AG09309 (cell line): Measurements from ENCODE around the gene CACNA1E.

Source experiments
- DNase-seq: peaks from one replicate; pipeline ENCODE4 v3.0.0-alpha.2; 2010; ENCODE audit warnings: low read depth
- H3K4me3 ChIP-seq: 2 replicates; pipeline ENCODE4 v1.5.1; 2011; ENCODE audit warnings: mild to moderate bottlenecking, low read depth, low read length, moderate library complexity; ENCODE audit not compliant: control insufficient read depth
- TF ChIP-seq, protein P1 (sequence below): IDR thresholded peaks from 2 replicates; pipeline ENCODE4 v1.5.1; 2011; ENCODE audit warnings: mild to moderate bottlenecking, low read depth, low read length, inconsistent platforms; ENCODE audit not compliant: insufficient read depth, control insufficient read depth; ENCODE audit errors: missing control alignments

Gene CACNA1E

DNA sequence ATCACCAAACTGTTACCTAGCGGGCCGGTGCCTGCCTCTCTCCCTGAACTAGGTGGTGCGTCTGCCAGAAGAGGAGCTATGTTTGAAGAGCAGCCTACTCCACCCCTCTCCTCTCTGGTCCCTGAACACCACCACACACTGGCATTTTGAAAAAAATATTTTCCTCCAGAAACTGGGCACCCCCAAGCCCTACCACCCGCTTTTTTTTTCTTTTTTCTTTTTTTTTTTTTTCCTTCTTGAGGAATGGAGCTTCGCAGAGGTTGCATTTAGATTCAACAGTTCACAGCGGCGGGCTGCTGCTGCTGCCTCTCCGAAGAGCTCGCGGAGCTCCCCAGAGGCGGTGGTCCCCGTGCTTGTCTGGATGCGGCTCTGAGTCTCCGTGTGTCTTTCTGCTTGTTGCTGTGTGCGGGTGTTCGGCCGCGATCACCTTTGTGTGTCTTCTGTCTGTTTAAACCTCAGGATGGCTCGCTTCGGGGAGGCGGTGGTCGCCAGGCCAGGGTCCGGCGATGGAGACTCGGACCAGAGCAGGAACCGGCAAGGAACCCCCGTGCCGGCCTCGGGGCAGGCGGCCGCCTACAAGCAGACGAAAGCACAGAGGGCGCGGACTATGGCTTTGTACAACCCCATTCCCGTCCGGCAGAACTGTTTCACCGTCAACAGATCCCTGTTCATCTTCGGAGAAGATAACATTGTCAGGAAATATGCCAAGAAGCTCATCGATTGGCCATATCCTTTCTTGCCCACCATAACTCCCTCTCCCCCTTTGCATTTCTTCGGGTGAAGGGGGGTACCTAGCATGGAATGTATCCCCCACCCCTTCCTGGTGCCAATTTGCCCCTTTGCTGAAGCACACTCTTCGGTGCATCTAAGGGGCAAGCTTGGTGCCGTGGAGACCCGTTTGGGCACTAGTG, at the start of gene CACNA1E:
Gene CACNA1E (plus strand): TSS at position 233 of the 911 bp plus-strand sequence. CDS start 228 bp downstream, at position 461.
- no peak within 1 kb of the TSS for H3K4me3 ChIP-seq
- TF ChIP-seq, protein P1, sequence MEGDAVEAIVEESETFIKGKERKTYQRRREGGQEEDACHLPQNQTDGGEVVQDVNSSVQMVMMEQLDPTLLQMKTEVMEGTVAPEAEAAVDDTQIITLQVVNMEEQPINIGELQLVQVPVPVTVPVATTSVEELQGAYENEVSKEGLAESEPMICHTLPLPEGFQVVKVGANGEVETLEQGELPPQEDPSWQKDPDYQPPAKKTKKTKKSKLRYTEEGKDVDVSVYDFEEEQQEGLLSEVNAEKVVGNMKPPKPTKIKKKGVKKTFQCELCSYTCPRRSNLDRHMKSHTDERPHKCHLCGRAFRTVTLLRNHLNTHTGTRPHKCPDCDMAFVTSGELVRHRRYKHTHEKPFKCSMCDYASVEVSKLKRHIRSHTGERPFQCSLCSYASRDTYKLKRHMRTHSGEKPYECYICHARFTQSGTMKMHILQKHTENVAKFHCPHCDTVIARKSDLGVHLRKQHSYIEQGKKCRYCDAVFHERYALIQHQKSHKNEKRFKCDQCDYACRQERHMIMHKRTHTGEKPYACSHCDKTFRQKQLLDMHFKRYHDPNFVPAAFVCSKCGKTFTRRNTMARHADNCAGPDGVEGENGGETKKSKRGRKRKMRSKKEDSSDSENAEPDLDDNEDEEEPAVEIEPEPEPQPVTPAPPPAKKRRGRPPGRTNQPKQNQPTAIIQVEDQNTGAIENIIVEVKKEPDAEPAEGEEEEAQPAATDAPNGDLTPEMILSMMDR = no peak
- no peak for DNase-seq

DNA sequence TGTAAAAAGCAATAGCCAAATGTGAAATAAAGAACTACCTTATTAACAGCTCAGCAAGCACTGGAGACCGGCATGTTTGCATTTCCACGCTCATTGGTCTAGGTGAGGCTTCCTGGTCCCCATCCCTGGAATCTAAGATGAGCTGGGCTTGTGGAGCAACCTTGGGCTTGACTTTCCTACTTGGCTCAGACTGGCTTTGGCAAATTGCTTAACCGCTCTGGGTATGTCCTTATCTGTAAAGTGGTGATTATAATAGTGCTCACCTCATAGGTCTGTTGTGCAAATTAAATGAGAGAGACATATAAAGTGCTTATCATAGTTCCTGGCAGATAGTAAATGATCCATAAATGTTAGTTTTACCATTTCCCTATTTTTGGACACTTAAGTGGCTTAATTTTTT, 49.4 kb upstream of the CACNA1E start:
- no peak for DNase-seq
- TF ChIP-seq, protein P1 = no peak
- no peak overlapping the region for H3K4me3 ChIP-seq

DNA sequence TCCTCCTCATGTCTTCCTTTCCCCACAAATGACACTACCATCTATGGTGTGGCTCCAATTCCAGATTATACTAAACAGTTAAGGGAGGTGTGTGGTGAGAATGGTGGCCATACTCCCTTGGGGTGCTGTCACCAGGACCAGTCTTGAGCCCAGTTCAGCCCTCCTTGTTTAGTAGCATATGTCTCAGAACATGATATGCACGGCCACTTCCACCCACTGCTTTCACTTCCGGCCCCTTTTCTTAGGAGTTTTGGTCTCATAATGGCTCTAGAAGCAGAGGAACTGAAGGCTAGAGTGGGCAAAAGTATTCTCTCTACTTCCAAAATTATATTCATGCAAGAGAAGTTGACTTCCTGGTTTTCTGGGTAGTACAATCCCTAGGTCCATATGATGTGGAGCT, 45.3 kb upstream of the CACNA1E start:
- no peak for DNase-seq
- TF ChIP-seq, protein P1 = no peak
- H3K4me3 ChIP-seq = no peak overlapping the region

DNA sequence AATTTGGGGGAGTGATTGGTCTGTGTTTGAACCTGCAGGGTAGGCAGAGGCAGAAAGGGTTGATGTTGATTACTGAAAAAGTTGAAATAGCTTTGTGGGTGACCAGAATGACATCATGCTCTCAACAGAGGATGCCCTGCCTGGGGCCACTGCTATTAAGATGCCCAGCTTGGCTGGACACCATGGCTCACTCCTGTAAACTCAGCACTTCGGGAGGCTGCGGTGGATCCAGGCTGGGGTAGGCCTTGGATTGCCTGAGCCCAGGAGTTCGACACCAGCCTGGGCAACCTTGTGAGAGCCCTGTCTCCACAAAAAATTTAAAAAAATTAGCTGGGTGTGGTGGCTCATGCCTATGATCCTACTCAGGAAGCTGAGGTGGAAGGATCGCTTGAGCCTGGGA, 42.8 kb upstream of the CACNA1E start:
- no peak for DNase-seq
- TF ChIP-seq, protein P1 = no peak
- no peak overlapping the region for H3K4me3 ChIP-seq

DNA sequence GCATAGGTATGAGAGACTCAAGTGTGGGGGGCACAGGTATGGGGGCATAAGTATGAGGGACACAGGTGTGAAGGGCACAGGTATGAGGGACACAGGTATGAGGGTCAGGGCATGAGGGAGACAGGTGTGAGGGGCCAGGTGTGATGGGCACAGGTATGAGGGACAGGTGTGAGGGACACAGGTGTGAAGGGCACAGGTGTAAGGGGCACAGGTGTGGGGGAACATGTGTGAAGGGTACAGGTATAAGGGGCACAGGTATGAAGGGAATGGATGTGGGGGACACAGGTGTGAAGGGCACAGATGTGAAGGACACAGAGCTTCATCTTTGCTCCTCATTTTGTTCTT, 41.2 kb upstream of the CACNA1E start:
- DNase-seq = no peak
- H3K4me3 ChIP-seq = no peak overlapping the region
- TF ChIP-seq, protein P1 = no peak

DNA sequence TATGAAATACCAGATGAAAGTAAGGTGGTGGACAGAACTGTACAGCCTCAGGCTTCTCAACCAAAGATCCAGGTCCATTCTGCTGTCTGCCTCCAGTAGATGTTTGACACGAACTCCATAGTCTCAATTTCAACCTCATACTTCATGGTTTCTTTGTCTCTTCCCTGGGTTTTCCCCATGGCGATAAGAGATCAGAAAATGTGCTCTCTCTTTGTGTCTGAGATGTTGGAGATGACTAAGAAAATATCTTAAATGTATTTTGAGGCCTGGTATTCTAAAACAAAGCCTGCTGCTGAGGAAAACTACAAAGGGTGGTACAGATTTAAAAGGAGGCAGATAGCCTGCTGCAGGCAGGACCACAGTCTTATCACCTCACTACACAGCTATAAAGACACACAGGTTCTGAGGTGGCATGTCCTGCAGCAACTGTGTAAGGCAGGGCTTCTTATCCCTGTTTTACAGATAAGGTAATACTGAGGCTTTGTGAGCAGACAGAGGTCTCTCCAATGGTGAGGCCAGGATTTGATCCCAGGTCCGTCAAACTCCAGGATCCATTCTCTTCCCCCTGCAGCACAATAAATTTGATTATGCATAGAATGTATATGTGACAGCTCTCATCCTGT, 40.0 kb upstream of the CACNA1E start:
- no peak overlapping the region for H3K4me3 ChIP-seq
- no peak for DNase-seq
- TF ChIP-seq, protein P1 = no peak
